Trophoblast cell (in vitro differentiated cells and primary cell): ENCODE data around the gene TMEM185B.

Source experiments
- DNase-seq, 2 donors: peaks; one replicate each; pipeline ENCODE4 v3.0.0-alpha.2; 2016
- H2AFZ ChIP-seq: 2 replicates; pipeline ENCODE4 v1.6.1; 2013; ENCODE audit warnings: low read length, moderate library complexity, mild to moderate bottlenecking; ENCODE audit not compliant: insufficient read depth, poor library complexity
- H2AK5ac ChIP-seq: 2 replicates; pipeline ENCODE4 v1.6.1; 2013; ENCODE audit warnings: mild to moderate bottlenecking, low read length
- H2BK120ac ChIP-seq: 2 replicates; pipeline ENCODE4 v1.6.1; 2013; ENCODE audit warnings: low read length, mild to moderate bottlenecking, moderate library complexity; ENCODE audit not compliant: insufficient read depth, poor library complexity
- H2BK12ac ChIP-seq: 2 replicates; pipeline ENCODE4 v1.6.1; 2013; ENCODE audit warnings: mild to moderate bottlenecking, low read length, moderate library complexity
- H2BK5ac ChIP-seq: 2 replicates; pipeline ENCODE4 v1.6.1; 2013; ENCODE audit warnings: low read length, low read depth, moderate library complexity, mild to moderate bottlenecking; ENCODE audit not compliant: poor library complexity
- H3K14ac ChIP-seq: 2 replicates; pipeline ENCODE4 v1.6.1; 2013; ENCODE audit warnings: mild to moderate bottlenecking, low read length
- H3K18ac ChIP-seq: 2 replicates; pipeline ENCODE4 v1.6.1; 2013; ENCODE audit warnings: mild to moderate bottlenecking, low read length
- H3K23ac ChIP-seq: 2 replicates; pipeline ENCODE4 v1.6.1; 2013; ENCODE audit warnings: low read length
- H3K27ac ChIP-seq: 2 replicates; pipeline ENCODE4 v1.5.1; 2013; ENCODE audit warnings: low read depth, mild to moderate bottlenecking, inconsistent platforms, low read length, moderate library complexity
- H3K27me3 ChIP-seq: 2 replicates; pipeline ENCODE4 v1.6.1; 2013; ENCODE audit warnings: inconsistent platforms, mild to moderate bottlenecking, low read length, moderate library complexity; ENCODE audit not compliant: insufficient read depth
- H3K36me3 ChIP-seq, 2 experiments: 1 replicate in 1 of 2; 2 replicates in 1 of 2; pipeline ENCODE4 v1.6.1; 2013; ENCODE audit warnings: low read length in 2 of 2, mild to moderate bottlenecking in 2 of 2, moderate library complexity in 1 of 2; ENCODE audit not compliant: insufficient read depth in 2 of 2, control insufficient read depth in 1 of 2
- H3K4ac ChIP-seq: 2 replicates; pipeline ENCODE4 v1.6.1; 2013; ENCODE audit warnings: low read depth, mild to moderate bottlenecking, low read length, moderate library complexity
- H3K4me1 ChIP-seq, 2 experiments: 1 replicate in 1 of 2; 2 replicates in 1 of 2; pipeline ENCODE4 v1.6.1; 2013; ENCODE audit warnings: low read length in 2 of 2, mild to moderate bottlenecking in 2 of 2, moderate library complexity in 1 of 2; ENCODE audit not compliant: insufficient read depth in 2 of 2, control insufficient read depth in 1 of 2
- H3K4me2 ChIP-seq: 2 replicates; pipeline ENCODE4 v1.6.1; 2013; ENCODE audit warnings: inconsistent platforms, mild to moderate bottlenecking, low read length, moderate library complexity
- H3K4me3 ChIP-seq: 2 replicates; pipeline ENCODE4 v1.5.1; 2013; ENCODE audit warnings: mild to moderate bottlenecking, low read depth, low read length, inconsistent platforms
- H3K79me1 ChIP-seq: one replicate; pipeline ENCODE4 v1.6.1; 2013; ENCODE audit warnings: low read length
- H3K79me2 ChIP-seq: 2 replicates; pipeline ENCODE4 v1.6.1; 2013; ENCODE audit warnings: low read length, mild to moderate bottlenecking; ENCODE audit not compliant: control insufficient read depth, insufficient read depth, poor library complexity
- H3K9ac ChIP-seq: 2 replicates; pipeline ENCODE4 v1.6.1; 2013; ENCODE audit warnings: mild to moderate bottlenecking, low read length
- H3K9me3 ChIP-seq: 2 replicates; pipeline ENCODE4 v1.6.1; 2013; ENCODE audit warnings: low read depth, mild to moderate bottlenecking, control low read depth, inconsistent platforms, low read length; ENCODE audit not compliant: insufficient read depth
- H4K12ac ChIP-seq: 2 replicates; pipeline ENCODE4 v1.6.1; 2013; ENCODE audit warnings: low read depth, mild to moderate bottlenecking, low read length, moderate library complexity
- H4K8ac ChIP-seq: 2 replicates; pipeline ENCODE4 v1.6.1; 2013; ENCODE audit warnings: low read depth, mild to moderate bottlenecking, low read length, moderate library complexity
- H4K91ac ChIP-seq: one replicate; pipeline ENCODE4 v1.6.1; 2013; ENCODE audit warnings: low read depth, mild to moderate bottlenecking, low read length, moderate library complexity
- WGBS: extraction: QIAGEN DNeasy Blood & Tissue Kit; methylation state at CpG from one replicate; pipeline ENCODE4 v1.1.7; 2013; ENCODE audit warnings: missing lambda C conversion rate; ENCODE audit not compliant: insufficient read length, insufficient coverage; ENCODE audit errors: extremely low coverage; 5-methylcytosine and 5-hydroxymethylcytosine counted together

TMEM185B gene

GRCh38 chr2:120192280-120192679 lies 30.9 kb downstream of the TMEM185B start:
- H3K79me2 ChIP-seq, result no peaks in the 10 kb centered on the region
- H3K9me3 ChIP-seq, result no peaks in the 10 kb centered on the region
- no peak overlapping the region for H4K8ac ChIP-seq
- no peak overlapping the region for H3K4me2 ChIP-seq
- H3K23ac ChIP-seq, result no peak overlapping the region
- H2BK120ac ChIP-seq, result no peak overlapping the region
- H3K27me3 ChIP-seq, result no peaks in the 10 kb centered on the region
- no peak overlapping the region for H4K12ac ChIP-seq
- H3K14ac ChIP-seq, result no peak overlapping the region
- H3K36me3 ChIP-seq, result no peaks in the 10 kb centered on the region
- H2AK5ac ChIP-seq, result no peak overlapping the region
- H2BK12ac ChIP-seq, result no peak overlapping the region
- H3K4ac ChIP-seq, result no peak overlapping the region
- no peak overlapping the region for H4K91ac ChIP-seq
- H3K4me1 ChIP-seq, result no peaks in the 10 kb centered on the region
- H3K18ac ChIP-seq, result no peak overlapping the region
- no peak overlapping the region for H3K27ac ChIP-seq
- no peaks in the 10 kb centered on the region for H3K79me1 ChIP-seq
- H3K4me3 ChIP-seq, result no peak overlapping the region
- WGBS, result no CpG with 5 or more reads among the region's 1 CpG
- no peak for DNase-seq
- no peak overlapping the region for H2BK5ac ChIP-seq
- no peak overlapping the region for H2AFZ ChIP-seq
- no peak overlapping the region for H3K9ac ChIP-seq

- H3K36me3 ChIP-seq, result no peaks in the 10 kb centered on the region
- no peak overlapping the region for H4K91ac ChIP-seq
- H2AFZ ChIP-seq, result no peak overlapping the region
- H3K23ac ChIP-seq, result no peak overlapping the region
- no peak overlapping the region for H3K18ac ChIP-seq
- no peak overlapping the region for H2BK12ac ChIP-seq
- DNase-seq, result no peak
- no peaks in the 10 kb centered on the region for H3K27me3 ChIP-seq
- H4K8ac ChIP-seq, result no peak overlapping the region
- H3K4me3 ChIP-seq, result no peak overlapping the region
- no peak overlapping the region for H3K27ac ChIP-seq
- H2BK120ac ChIP-seq, result no peak overlapping the region
- no peak overlapping the region for H2BK5ac ChIP-seq
- H3K9me3 ChIP-seq, result no peaks in the 10 kb centered on the region
- H3K14ac ChIP-seq, result no peak overlapping the region
- H3K79me1 ChIP-seq, result no peaks in the 10 kb centered on the region
- H3K4me2 ChIP-seq, result no peak overlapping the region
- no peaks in the 10 kb centered on the region for H3K79me2 ChIP-seq
- H3K9ac ChIP-seq, result no peak overlapping the region
- no CpG with 5 or more reads among the region's 1 CpG for WGBS
- H3K4me1 ChIP-seq, result no peaks in the 10 kb centered on the region
- no peak overlapping the region for H3K4ac ChIP-seq
- H4K12ac ChIP-seq, result no peak overlapping the region
- no peak overlapping the region for H2AK5ac ChIP-seq
Measured at GRCh38 chr2:120189189-120189588, 34.0 kb downstream of the TMEM185B start.

GRCh38 chr2:120182019-120182560 lies 41.1 kb downstream of the TMEM185B start:
- Histone ChIP-seq H3K27me3 (no peaks in the 10 kb centered on the region), H3K18ac (no peak overlapping the region), H3K36me3 (no peaks in the 10 kb centered on the region), H3K79me2 (no peaks in the 10 kb centered on the region), H3K4me3 (no peak overlapping the region), H3K9ac (no peak overlapping the region), H3K4me1 (no peaks in the 10 kb centered on the region), H2AFZ (no peak overlapping the region), H2AK5ac (no peak overlapping the region), H3K79me1 (no peaks in the 10 kb centered on the region), H3K9me3 (no peaks in the 10 kb centered on the region), H2BK120ac (no peak overlapping the region), H4K8ac (no peak overlapping the region), H3K23ac (no peak overlapping the region), H3K14ac (no peak overlapping the region), H3K4me2 (no peak overlapping the region), H4K12ac (no peak overlapping the region), H2BK5ac (no peak overlapping the region), H3K27ac (no peak overlapping the region), H3K4ac (no peak overlapping the region), H4K91ac (no peak overlapping the region), H2BK12ac (no peak overlapping the region)
- no peak for DNase-seq
- no CpG with 5 or more reads among the region's 5 CpGs for WGBS

- Histone ChIP-seq H3K79me1 (no peaks in the 10 kb centered on the region), H2BK120ac (no peak overlapping the region), H4K12ac (no peak overlapping the region), H3K27me3 (no peaks in the 10 kb centered on the region), H3K9ac (no peak overlapping the region), H2BK5ac (no peak overlapping the region), H4K91ac (no peak overlapping the region), H3K23ac (no peak overlapping the region), H3K27ac (no peak overlapping the region), H3K14ac (no peak overlapping the region), H3K4me3 (no peak overlapping the region), H3K4me1 (no peaks in the 10 kb centered on the region), H3K79me2 (no peaks in the 10 kb centered on the region), H3K9me3 (no peaks in the 10 kb centered on the region), H3K4me2 (no peak overlapping the region), H2AK5ac (no peak overlapping the region), H2AFZ (no peak overlapping the region), H3K36me3 (peaks cover 2% of the 10 kb centered on the region in 2 experiments), H2BK12ac (no peak overlapping the region), H4K8ac (no peak overlapping the region), H3K4ac (no peak overlapping the region), H3K18ac (no peak overlapping the region)
- DNase-seq, result no peak
- no CpG with 5 or more reads among the region's 3 CpGs for WGBS
Measured at GRCh38 chr2:120180066-120180465, 43.1 kb downstream of the TMEM185B start.
